ENCODE data around the gene ZNF184.

DNA sequence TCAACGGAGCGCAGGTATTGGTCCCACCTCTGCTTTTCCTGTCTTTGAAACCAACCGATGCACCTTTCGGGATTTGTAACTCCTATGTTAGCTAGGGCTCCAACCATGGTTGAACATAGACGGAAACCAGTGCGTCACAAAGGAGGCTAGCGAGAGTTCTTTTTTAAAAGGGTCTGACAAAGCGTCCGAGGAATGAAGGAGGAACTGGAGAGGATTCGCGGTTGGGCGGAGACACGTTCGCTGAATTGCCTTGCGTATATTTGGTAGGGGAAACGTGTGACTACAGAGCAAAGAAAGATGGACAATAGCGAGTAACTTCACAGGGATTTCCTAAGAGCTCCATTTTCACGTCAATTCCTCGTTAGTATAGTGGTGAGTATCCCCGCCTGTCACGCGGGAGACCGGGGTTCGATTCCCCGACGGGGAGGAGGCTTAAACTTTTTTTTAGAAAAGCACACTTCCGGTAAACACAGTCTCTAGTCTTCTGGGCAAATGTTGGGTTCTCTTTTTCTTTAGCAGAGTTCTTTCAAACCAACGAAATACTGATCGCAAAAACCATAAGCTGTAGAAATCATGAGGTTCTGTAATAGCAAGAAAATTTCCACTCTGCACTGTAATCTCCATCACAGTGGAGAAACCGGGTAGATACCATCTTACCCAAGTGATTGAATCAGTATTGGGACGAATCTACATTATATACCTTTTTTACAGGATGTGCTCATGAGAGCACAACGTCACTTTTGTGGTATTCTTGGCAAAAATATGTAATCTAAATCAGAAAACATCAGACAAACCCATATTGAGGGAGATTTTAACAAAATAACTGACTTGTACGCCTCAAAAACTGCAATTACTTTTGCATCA, 6.6 kb upstream of the ZNF184 start:
- TF ChIP-seq, protein P1, sequence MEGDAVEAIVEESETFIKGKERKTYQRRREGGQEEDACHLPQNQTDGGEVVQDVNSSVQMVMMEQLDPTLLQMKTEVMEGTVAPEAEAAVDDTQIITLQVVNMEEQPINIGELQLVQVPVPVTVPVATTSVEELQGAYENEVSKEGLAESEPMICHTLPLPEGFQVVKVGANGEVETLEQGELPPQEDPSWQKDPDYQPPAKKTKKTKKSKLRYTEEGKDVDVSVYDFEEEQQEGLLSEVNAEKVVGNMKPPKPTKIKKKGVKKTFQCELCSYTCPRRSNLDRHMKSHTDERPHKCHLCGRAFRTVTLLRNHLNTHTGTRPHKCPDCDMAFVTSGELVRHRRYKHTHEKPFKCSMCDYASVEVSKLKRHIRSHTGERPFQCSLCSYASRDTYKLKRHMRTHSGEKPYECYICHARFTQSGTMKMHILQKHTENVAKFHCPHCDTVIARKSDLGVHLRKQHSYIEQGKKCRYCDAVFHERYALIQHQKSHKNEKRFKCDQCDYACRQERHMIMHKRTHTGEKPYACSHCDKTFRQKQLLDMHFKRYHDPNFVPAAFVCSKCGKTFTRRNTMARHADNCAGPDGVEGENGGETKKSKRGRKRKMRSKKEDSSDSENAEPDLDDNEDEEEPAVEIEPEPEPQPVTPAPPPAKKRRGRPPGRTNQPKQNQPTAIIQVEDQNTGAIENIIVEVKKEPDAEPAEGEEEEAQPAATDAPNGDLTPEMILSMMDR (IDR thresholded peaks at IDR 0.05): peak in 1 of 4 experiments; percentile 5
- TF ChIP-seq POLR2A (IDR thresholded peaks at IDR 0.05): peak in 1 of 2 donors; percentile 45
